ENCODE data around the gene HABP2.

GRCh38 chr10:113530476-113530875, 22.4 kb upstream of the HABP2 start:
- TF ChIP-seq ZNF24 (tag by site-specific recombination; IDR thresholded peaks at IDR 0.05) (no peak), GLI4 (tag by site-specific recombination; IDR thresholded peaks at IDR 0.05) (no peak), CTCF (tag by site-specific recombination; IDR thresholded peaks at IDR 0.05) (no peak), ZNF292 (tag by site-specific recombination; IDR thresholded peaks at IDR 0.05; ENCODE audit: borderline replicate concordance, low read depth) (no peak), SCRT1 (tag by site-specific recombination; IDR thresholded peaks at IDR 0.05; ENCODE audit: borderline replicate concordance) (no peak), BCL11A (tag by site-specific recombination; IDR thresholded peaks at IDR 0.05; ENCODE audit: low read depth) (no peak), ZNF645 (tag by site-specific recombination; IDR thresholded peaks at IDR 0.05) (no peak), ZNF843 (tag by site-specific recombination; IDR thresholded peaks at IDR 0.05) (no peak), ZNF37A (tag by site-specific recombination; IDR thresholded peaks at IDR 0.05) (no peak)

All from HEK293 (cell line).